ENCODE results near the gene GXYLT1. TPM values are rescaled to one million over a fixed set of nuclear protein-coding genes. Genes with fewer than 3 reads are reported as not detected.

The GXYLT1 gene
- total and polyA plus RNA-seq, 9 of the 15 experiments (the other 6 are each of a cell fraction or from before 2014, with no cell fraction given) = 1.4 to 9.3 (median 5.5) TPM

GRCh38 chr12:42076976-42077375 is 67.7 kb downstream of the GXYLT1 start (continued):
- TF ChIP-seq ZNF280A (IDR thresholded peaks at IDR 0.05; ENCODE audit: low read depth, partially characterized antibody) (no peak), PHB2 (IDR thresholded peaks at IDR 0.05; ENCODE audit: low read depth) (peak; percentile 55; the same call in 1 of the 2 replicates), TAL1 (IDR thresholded peaks at IDR 0.05) (peak; percentile 90), DPF2 (IDR thresholded peaks at IDR 0.05) (peak; percentile 80), GTF2F1 (IDR thresholded peaks at IDR 0.05; ENCODE audit: low read depth, low read length) (no peak), GTF3C2 (IDR thresholded peaks at IDR 0.05; ENCODE audit: borderline replicate concordance, extremely low read depth, insufficient read length) (no peak), MCM7 (IDR thresholded peaks at IDR 0.05) (no peak), KAT2B (IDR thresholded peaks at IDR 0.05; ENCODE audit: low read depth, low read length) (no peak), TGIF2 (CRISPR knock-in tag; IDR thresholded peaks at IDR 0.05) (no peak), ZNF146 (CRISPR knock-in tag; IDR thresholded peaks at IDR 0.05; ENCODE audit: unreplicated experiment) (no peak)
